ENCODE data around the gene TMEM150B.

GRCh38 chr19:55277494-55277893, 47.6 kb downstream of the TMEM150B start:
- no peak for TF ChIP-seq CTCF (IDR thresholded peaks at IDR 0.05; ENCODE audit: insufficient read depth, low read depth, low read length)
- no peak for TF ChIP-seq EZH2 (IDR thresholded peaks at IDR 0.05; ENCODE audit: insufficient read depth, low read length)

Measured in astrocyte (in vitro differentiated cells and primary cell).